ENCODE measurements around the gene HEMGN.
"Not testable (repeated sequence)": the region's sequence is repeated elsewhere in the genome, so short reads cannot be mapped to it uniquely, and the experiment has no call there.

GRCh38 chr9:97947094-97947493 is 9.1 kb upstream of the HEMGN start:
- not testable (repeated sequence) for TF ChIP-seq CTCF, POLR2A (IDR thresholded peaks at IDR 0.05)
